GM12873 (cell line): ENCODE measurements around the gene RRM2.

Source experiments
- TF ChIP-seq, protein P1 (sequence below): IDR thresholded peaks from 2 replicates; pipeline ENCODE4 v1.5.1; 2012; ENCODE audit warnings: low read depth, mild to moderate bottlenecking, moderate library complexity, low read length, control low read depth; ENCODE audit not compliant: insufficient read depth; ENCODE audit errors: missing control alignments

RRM2 gene

GRCh38 chr2:10144771-10145518 lies 22.4 kb downstream of the RRM2 start:
- TF ChIP-seq, protein P1, sequence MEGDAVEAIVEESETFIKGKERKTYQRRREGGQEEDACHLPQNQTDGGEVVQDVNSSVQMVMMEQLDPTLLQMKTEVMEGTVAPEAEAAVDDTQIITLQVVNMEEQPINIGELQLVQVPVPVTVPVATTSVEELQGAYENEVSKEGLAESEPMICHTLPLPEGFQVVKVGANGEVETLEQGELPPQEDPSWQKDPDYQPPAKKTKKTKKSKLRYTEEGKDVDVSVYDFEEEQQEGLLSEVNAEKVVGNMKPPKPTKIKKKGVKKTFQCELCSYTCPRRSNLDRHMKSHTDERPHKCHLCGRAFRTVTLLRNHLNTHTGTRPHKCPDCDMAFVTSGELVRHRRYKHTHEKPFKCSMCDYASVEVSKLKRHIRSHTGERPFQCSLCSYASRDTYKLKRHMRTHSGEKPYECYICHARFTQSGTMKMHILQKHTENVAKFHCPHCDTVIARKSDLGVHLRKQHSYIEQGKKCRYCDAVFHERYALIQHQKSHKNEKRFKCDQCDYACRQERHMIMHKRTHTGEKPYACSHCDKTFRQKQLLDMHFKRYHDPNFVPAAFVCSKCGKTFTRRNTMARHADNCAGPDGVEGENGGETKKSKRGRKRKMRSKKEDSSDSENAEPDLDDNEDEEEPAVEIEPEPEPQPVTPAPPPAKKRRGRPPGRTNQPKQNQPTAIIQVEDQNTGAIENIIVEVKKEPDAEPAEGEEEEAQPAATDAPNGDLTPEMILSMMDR = no peak

GRCh38 chr2:10145519-10146357 lies 23.2 kb downstream of the RRM2 start:
- TF ChIP-seq, protein P1 = no peak

DNA sequence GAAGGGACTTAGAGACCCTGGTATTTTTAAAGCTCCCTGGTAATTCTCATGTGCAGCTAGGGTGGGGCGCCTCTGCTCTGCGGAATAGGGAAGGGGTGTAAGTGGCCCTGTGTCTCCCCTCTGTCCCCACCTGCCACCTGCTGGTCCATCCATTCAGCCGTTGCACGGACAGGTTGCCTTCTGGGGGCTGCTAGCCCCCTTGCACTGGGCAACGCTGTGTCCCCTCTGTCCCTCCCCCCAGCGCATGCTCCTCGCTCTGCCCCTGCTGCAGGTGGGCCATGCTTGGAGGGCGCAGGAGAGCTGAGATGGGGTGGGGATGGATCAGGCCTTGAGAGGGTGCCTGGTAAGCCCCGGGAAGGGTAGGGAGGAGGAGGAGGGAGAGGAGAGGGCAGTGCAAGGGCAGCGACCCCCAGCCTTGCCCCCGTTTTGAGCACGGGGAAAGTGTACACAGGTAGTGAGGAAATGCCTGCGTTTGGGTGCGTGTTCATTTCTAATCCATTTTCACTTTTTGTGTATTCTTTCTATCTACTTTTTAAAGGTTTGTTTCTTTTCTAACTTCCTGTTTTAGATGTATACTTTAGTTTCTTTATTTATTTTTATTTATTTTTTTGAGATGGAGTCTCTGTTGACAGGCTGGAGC lies 23.9 kb downstream of the RRM2 start:
- TF ChIP-seq, protein P1 = no peak

GRCh38 chr2:10148268-10148667 lies 25.7 kb downstream of the RRM2 start:
- TF ChIP-seq, protein P1 = no peak

- TF ChIP-seq, protein P1 = no peak
Observed at GRCh38 chr2:10149635-10150034, 27.1 kb downstream of the RRM2 start.

GRCh38 chr2:10150436-10150835 lies 27.9 kb downstream of the RRM2 start:
- TF ChIP-seq, protein P1 = no peak

DNA sequence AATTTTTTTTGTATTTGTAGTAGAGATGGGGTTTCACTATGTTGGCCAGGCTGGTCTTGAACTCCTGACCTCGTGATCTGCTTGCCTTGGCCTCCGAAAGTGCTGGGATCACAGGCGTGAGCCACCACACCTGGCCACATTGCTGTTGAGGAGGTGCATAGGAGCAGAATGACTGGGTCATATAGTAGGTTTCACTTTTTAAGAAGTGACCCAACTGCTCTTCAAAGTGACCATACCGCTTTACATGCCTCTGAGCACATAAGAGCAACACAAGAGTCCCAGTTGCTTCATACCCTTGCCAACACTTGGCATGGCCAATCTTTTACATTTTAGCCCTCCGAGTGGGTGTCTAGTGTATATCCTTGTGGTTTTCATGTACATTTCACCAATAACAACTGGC lies 28.9 kb downstream of the RRM2 start:
- TF ChIP-seq, protein P1 = no peak
